K562 (cell line): Measurements from ENCODE around the gene KPTN. TPM values are rescaled to one million over a fixed set of nuclear protein-coding genes. Genes with fewer than 3 reads are reported as not detected.

Experiments
- ATAC-seq: fragments of 200-7000 bp; cut with Tn5 transposase; 3 replicates; pipeline ENCODE4 v1.9.1; 2020; ENCODE audit warnings: moderate library complexity
- BruUV-seq: library from RNA; stranded (reverse); fragments of 400-500 nt; replicated peaks from 2 replicates; lab custom pipeline; 2021; lab: Mats Ljungman, UMichigan
- CTCF ChIA-PET: fragments of 300-600 bp; formaldehyde crosslinking; extraction: SDS; loops from one replicate; lab custom pipeline; 2021; ENCODE audit warnings: low intra/inter-chr PET ratio; lab: Yijun Ruan, JAX
- POLR2A ChIA-PET: fragments of 300-600, 350-650 bp; sonication (Branson Sonifier 250); formaldehyde crosslinking; extraction: SDS; loops from one replicate; lab custom pipeline; 2021; ENCODE audit warnings: antibody characterized with exemption, inconsistent platforms; lab: Yijun Ruan, JAX
- DNase-seq, 4 experiments: peaks; one replicate each; pipeline versions ENCODE4 v3.0.0 to v3.0.0-alpha.2; 2011 to 2018; ENCODE audit warnings: low spot score in 3 of 4, mixed read lengths in 3 of 4; ENCODE audit errors: extremely low read depth in 1 of 4
- FAIRE-seq: peaks from 2 replicates; lab custom pipeline; 2011; peaks lifted over from hg19 to GRCh38; lab: Jason Lieb, UNC
- H2AFZ ChIP-seq: 2 replicates; pipeline ENCODE4 v1.6.0; 2011; ENCODE audit warnings: low read depth, low read length, control low read depth, inconsistent platforms
- H3K27ac ChIP-seq: fragments of 200-600 bp; 3 replicates; pipeline ENCODE4 v1.8.0; 2011; ENCODE audit warnings: low read depth, mild to moderate bottlenecking, control low read depth, inconsistent platforms, low read length, moderate library complexity, mixed read lengths; ENCODE audit errors: extremely low read depth
- H3K27me3 ChIP-seq, 2 experiments: fragments of 300-600 bp in 1 of 2; 2 replicates in 1 of 2; 3 replicates in 1 of 2; pipeline versions ENCODE4 v1.6.0 to v1.8.0; 2011; ENCODE audit warnings: inconsistent platforms in 2 of 2, low read length in 2 of 2, mild to moderate bottlenecking in 1 of 2, mixed read lengths in 1 of 2, moderate library complexity in 1 of 2; ENCODE audit not compliant: control insufficient read depth in 2 of 2, insufficient read depth in 2 of 2
- H3K36me3 ChIP-seq: fragments of 300-600 bp; 3 replicates; pipeline ENCODE4 v1.8.0; 2011; ENCODE audit warnings: mild to moderate bottlenecking, low read length, inconsistent platforms; ENCODE audit not compliant: control insufficient read depth, insufficient read depth
- H3K4me1 ChIP-seq, 2 experiments: fragments of 200-600 bp in 1 of 2; replicated peaks in 1 of 2; 2 replicates in 1 of 2; 3 replicates in 1 of 2; pipeline versions ENCODE4 v1.5.1 to v1.8.0; 2011; ENCODE audit warnings: inconsistent platforms in 2 of 2, low read length in 2 of 2, mild to moderate bottlenecking in 1 of 2, mixed read lengths in 1 of 2, moderate library complexity in 1 of 2; ENCODE audit not compliant: control insufficient read depth in 2 of 2, insufficient read depth in 2 of 2
- H3K4me2 ChIP-seq: 2 replicates; pipeline ENCODE4 v1.6.1; 2011; ENCODE audit warnings: low read length, control low read depth, inconsistent platforms, mixed read lengths; ENCODE audit not compliant: insufficient read depth
- H3K4me3 ChIP-seq: fragments of 200-600 bp; sonication (generic), shearing (Covaris generic); 2 replicates; pipeline ENCODE4 v1.5.1; 2016; ENCODE audit warnings: control low read depth, inconsistent platforms
- H3K79me2 ChIP-seq: fragments of 200-600 bp; 3 replicates; pipeline ENCODE4 v1.8.0; 2011; ENCODE audit warnings: low read length, inconsistent platforms; ENCODE audit not compliant: control insufficient read depth, insufficient read depth
- H3K9ac ChIP-seq, 2 experiments: 2 replicates each; pipeline versions ENCODE4 v1.6.0 to v1.6.1; 2011; ENCODE audit warnings: low read depth in 2 of 2, low read length in 2 of 2, control low read depth in 1 of 2, inconsistent platforms in 1 of 2, mild to moderate bottlenecking in 1 of 2, mixed read lengths in 1 of 2; ENCODE audit not compliant: insufficient read depth in 1 of 2
- H3K9me1 ChIP-seq: one replicate; pipeline ENCODE4 v1.6.0; 2011; ENCODE audit warnings: inconsistent platforms, mild to moderate bottlenecking, low read length, moderate library complexity; ENCODE audit not compliant: control insufficient read depth, insufficient read depth
- H3K9me3 ChIP-seq: replicated peaks from 2 replicates; pipeline ENCODE4 v1.5.1; 2011; ENCODE audit warnings: low read depth, low read length, inconsistent platforms; ENCODE audit not compliant: control insufficient read depth, insufficient read depth
- H4K20me1 ChIP-seq: replicated peaks from 2 replicates; pipeline ENCODE4 v1.6.1; 2011; ENCODE audit warnings: low read length, inconsistent platforms, mixed read lengths; ENCODE audit not compliant: control insufficient read depth, insufficient read depth
- ATF7 ChIP-seq: fragments of 450-650 bp; IDR thresholded peaks from 2 replicates; pipeline ENCODE4 v1.7.1; 2014; ENCODE audit warnings: mild to moderate bottlenecking, moderate library complexity
- CBFA2T3 ChIP-seq: fragments of 450-650 bp; IDR thresholded peaks from 2 replicates; pipeline ENCODE4 v1.6.1; 2017
- EGR1 ChIP-seq: fragments of 450-650 bp; conservative IDR thresholded peaks from 2 replicates; pipeline ENCODE4 v1.6.1; 2017; ENCODE audit warnings: mild to moderate bottlenecking
- ELF4 ChIP-seq: fragments of 450-650 bp; formaldehyde crosslinking; IDR thresholded peaks from 2 replicates; pipeline ENCODE4 v1.4.0; 2022; ENCODE audit warnings: missing genetic modification characterization
- HDAC6 ChIP-seq: IDR thresholded peaks from 2 replicates; pipeline ENCODE4 v1.6.1; 2012; ENCODE audit warnings: low read depth, mild to moderate bottlenecking, control low read depth, inconsistent platforms, low read length, moderate library complexity
- HMG20B ChIP-seq: fragments of 250-450 bp; sonication (Bioruptor Pico); IDR thresholded peaks from 2 replicates; pipeline ENCODE4 v1.5.0; 2021; ENCODE audit warnings: mild to moderate bottlenecking
- KDM2B ChIP-seq: fragments of 250-450 bp; sonication (Bioruptor Pico); IDR thresholded peaks from 2 replicates; pipeline ENCODE4 v1.8.0; 2021; ENCODE audit warnings: mild to moderate bottlenecking, moderate library complexity
- POLR2AphosphoS5 ChIP-seq: IDR thresholded peaks from 2 replicates; pipeline ENCODE4 v1.6.1; 2011; ENCODE audit warnings: mild to moderate bottlenecking, low read depth, low read length, moderate library complexity; ENCODE audit not compliant: control insufficient read depth, insufficient read depth
- SRSF1 ChIP-seq: fragments of 200-400 bp; formaldehyde crosslinking; IDR thresholded peaks from 2 replicates; pipeline ENCODE4 v1.6.1; 2017; ENCODE audit warnings: mild to moderate bottlenecking, low read depth, low read length, moderate library complexity
- STAT6 ChIP-seq: sonication (generic); formaldehyde crosslinking; IDR thresholded peaks from 2 replicates; pipeline ENCODE4 v1.8.1; 2023; ENCODE audit warnings: mild to moderate bottlenecking, missing genetic modification reagents
- SUPT5H ChIP-seq: fragments of 450-650 bp; IDR thresholded peaks from 2 replicates; pipeline ENCODE4 v1.6.1; 2016
- ZNF253 ChIP-seq: fragments of 250-450 bp; sonication (Bioruptor Pico); conservative IDR thresholded peaks from 2 replicates; pipeline ENCODE4 v1.6.1; 2021; ENCODE audit warnings: mild to moderate bottlenecking
- ZNF316 ChIP-seq: fragments of 450-650 bp; IDR thresholded peaks from 2 replicates; pipeline ENCODE4 v1.6.1; 2016
- ZNF639 ChIP-seq, 2 experiments: fragments of 200-800 bp in 1 of 2; sonication (Bioruptor generic) in 1 of 2; sonication (generic) in 1 of 2; formaldehyde crosslinking in 1 of 2; IDR thresholded peaks in 1 of 2; conservative IDR thresholded peaks in 1 of 2; 2 replicates each; pipeline versions ENCODE4 v1.5.0 to v1.6.1; 2016 to 2020; ENCODE audit warnings: missing compliant biosample characterization in 1 of 2, missing genetic modification characterization in 1 of 2, missing genetic modification reagents in 1 of 2
- ZNF76 ChIP-seq: fragments of 250-450 bp; sonication (Bioruptor Pico); IDR thresholded peaks from 2 replicates; pipeline ENCODE4 v1.4.0; 2020; ENCODE audit warnings: mild to moderate bottlenecking, moderate library complexity, borderline replicate concordance
- ZNF785 ChIP-seq: fragments of 250-450 bp; sonication (Bioruptor Pico); IDR thresholded peaks from 2 replicates; pipeline ENCODE4 v1.4.0; 2020; ENCODE audit warnings: mild to moderate bottlenecking
- WGBS: fragments of 100-300 bp; shearing (Covaris generic); methylation state at CpG from one replicate; pipeline ENCODE4 v1.1.6; 2016; ENCODE audit warnings: low coverage, mixed read lengths; ENCODE audit not compliant: insufficient coverage; ENCODE audit errors: missing lambda C conversion rate; 5-methylcytosine and 5-hydroxymethylcytosine counted together
- in situ Hi-C: fragments of 300-500 bp; cut with MboI; formaldehyde crosslinking; loops from 4 replicates; pipeline ENCODE4 v1.15.0; 2018; ENCODE audit warnings: inconsistent platforms, mixed read lengths
- intact Hi-C: fragments of 100-400 bp; cut with micrococcal nuclease; formaldehyde crosslinking; loops from 2 replicates; pipeline ENCODE4 v1.14.2; 2022
- polyA plus RNA-seq, 8 experiments: library from polyadenylated mRNA; depleted of rRNA in 4 of 8; stranded (reverse) in 5 of 8; unstranded in 3 of 8; fragments of >200 nt; fragmentation: Nextera tagmentation in 2 of 8; fragmentation: Illumina TruSeq in 1 of 8; extraction: Ambion mirVana in 2 of 8; extraction: Trizol in 1 of 8; gene quantifications; 2 replicates each; pipeline versions ENCODE4 v1.2.1 to v1.2.3, GENCODE V29; 2011 to 2014; ENCODE audit warnings: inconsistent platforms in 1 of 8, missing spikeins in 1 of 8
- total RNA-seq, 7 experiments: library from RNA; depleted of rRNA in 6 of 7; stranded (reverse); fragments of >200 nt in 6 of 7; fragmentation: Illumina TruSeq in 2 of 7; extraction: Trizol in 2 of 7; gene quantifications; 2 replicates each; pipeline versions ENCODE4 v1.2.1 to v1.2.3, GENCODE V29; 2011 to 2021; ENCODE audit warnings: low replicate concordance in 1 of 7
- TF ChIP-seq, protein P1 (sequence below): fragments of 450-650 bp; IDR thresholded peaks from 2 replicates; pipeline ENCODE4 v1.6.1; 2018; ENCODE audit not compliant: partially characterized antibody

KPTN gene
- total and polyA plus RNA-seq, 9 of the 15 experiments (the other 6 are each of a cell fraction or from before 2014, with no cell fraction given) = 0.56 to 18.2 (median 8.5) TPM

DNA sequence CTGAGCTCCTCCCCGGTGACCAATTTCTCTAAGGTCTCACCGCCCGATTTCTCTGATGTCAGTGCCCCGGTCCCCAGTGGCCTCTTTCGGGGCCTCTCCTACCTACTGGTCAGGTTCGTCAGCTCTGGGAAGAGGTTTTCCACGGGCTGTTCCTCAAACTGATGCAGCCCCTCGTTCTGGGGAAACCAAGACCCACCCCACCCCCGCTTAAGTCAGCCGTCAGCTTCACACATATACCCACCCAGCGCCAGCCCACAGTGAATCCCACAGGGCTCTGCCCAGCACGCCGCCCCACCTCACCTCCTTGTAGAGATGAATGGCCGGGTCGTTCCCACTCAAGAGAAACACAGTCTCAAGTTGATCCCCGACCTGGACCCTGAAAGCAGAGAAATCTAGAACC lies 3.4 kb downstream of the KPTN start:
- no peak for ATAC-seq
- H3K4me2 ChIP-seq = peak overlapping the region; percentile 51; the same call in 1 of the 2 replicates
- H3K9ac ChIP-seq = peak overlapping the region; percentile 26 to 89; a peak in 3 of 4 replicates
- peaks cover 7 to 32% of the 10 kb centered on the region in 2 experiments; a peak in 3 of 5 replicates for H3K4me1 ChIP-seq
- H3K4me3 ChIP-seq = no peak overlapping the region
- ChIA-PET POLR2A (interaction anchor here (0.6 to 1.5 kb wide), 3 partner anchors 8 to 236 kb away, joined by 3 to 4 read pairs (median 3); no protein-coding TSS in a partner anchor), CTCF (no interaction called here)
- DNase-seq = no peak
- peaks cover 6% of the 10 kb centered on the region; the same call in 2 of the 3 replicates for H3K36me3 ChIP-seq
- H3K9me1 ChIP-seq = no peaks in the 10 kb centered on the region
- peaks cover 12% of the 10 kb centered on the region for H3K79me2 ChIP-seq
- H3K9me3 ChIP-seq = no peaks in the 10 kb centered on the region
- intact Hi-C loops (loop anchor here (5.0 kb wide), 2 partner anchors 37 to 43 kb away; partner anchors contain the start of gene NAPA), in situ Hi-C loops (no loop called here)
- H2AFZ ChIP-seq = peak overlapping the region; percentile 87
- no TSS peak for BruUV-seq
- H3K27me3 ChIP-seq = no peaks in the 10 kb centered on the region
- FAIRE-seq = no peak
- WGBS = 75% methylated on average over 15 of the region's 16 CpGs
- no peaks in the 10 kb centered on the region for H4K20me1 ChIP-seq
- no peak overlapping the region for H3K27ac ChIP-seq
- TF ChIP-seq SUPT5H = no peak
- TF ChIP-seq CBFA2T3 = no peak
- TF ChIP-seq KDM2B = no peak
- TF ChIP-seq ZNF76 (CRISPR knock-in tag) = no peak
- TF ChIP-seq SRSF1 = no peak
- no peak for TF ChIP-seq HDAC6
- TF ChIP-seq, protein P1, sequence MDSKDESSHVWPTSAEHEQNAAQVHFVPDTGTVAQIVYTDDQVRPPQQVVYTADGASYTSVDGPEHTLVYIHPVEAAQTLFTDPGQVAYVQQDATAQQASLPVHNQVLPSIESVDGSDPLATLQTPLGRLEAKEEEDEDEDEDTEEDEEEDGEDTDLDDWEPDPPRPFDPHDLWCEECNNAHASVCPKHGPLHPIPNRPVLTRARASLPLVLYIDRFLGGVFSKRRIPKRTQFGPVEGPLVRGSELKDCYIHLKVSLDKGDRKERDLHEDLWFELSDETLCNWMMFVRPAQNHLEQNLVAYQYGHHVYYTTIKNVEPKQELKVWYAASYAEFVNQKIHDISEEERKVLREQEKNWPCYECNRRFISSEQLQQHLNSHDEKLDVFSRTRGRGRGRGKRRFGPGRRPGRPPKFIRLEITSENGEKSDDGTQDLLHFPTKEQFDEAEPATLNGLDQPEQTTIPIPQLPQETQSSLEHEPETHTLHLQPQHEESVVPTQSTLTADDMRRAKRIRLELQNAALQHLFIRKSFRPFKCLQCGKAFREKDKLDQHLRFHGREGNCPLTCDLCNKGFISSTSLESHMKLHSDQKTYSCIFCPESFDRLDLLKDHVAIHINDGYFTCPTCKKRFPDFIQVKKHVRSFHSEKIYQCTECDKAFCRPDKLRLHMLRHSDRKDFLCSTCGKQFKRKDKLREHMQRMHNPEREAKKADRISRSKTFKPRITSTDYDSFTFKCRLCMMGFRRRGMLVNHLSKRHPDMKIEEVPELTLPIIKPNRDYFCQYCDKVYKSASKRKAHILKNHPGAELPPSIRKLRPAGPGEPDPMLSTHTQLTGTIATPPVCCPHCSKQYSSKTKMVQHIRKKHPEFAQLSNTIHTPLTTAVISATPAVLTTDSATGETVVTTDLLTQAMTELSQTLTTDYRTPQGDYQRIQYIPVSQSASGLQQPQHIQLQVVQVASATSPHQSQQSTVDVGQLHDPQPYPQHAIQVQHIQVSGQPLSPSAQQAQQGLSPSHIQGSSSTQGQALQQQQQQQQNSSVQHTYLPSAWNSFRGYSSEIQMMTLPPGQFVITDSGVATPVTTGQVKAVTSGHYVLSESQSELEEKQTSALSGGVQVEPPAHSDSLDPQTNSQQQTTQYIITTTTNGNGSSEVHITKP = no peak
- no peak for TF ChIP-seq EGR1
- TF ChIP-seq ZNF639 (CRISPR knock-in tag; conservative IDR thresholded peaks at IDR 0.05 in 1 of 2, IDR thresholded peaks at IDR 0.05 in 1 of 2) = no peak
- no peak for TF ChIP-seq ATF7
- no peak for TF ChIP-seq ZNF785 (CRISPR knock-in tag)
- no peak for TF ChIP-seq HMG20B
- no peak for TF ChIP-seq ZNF253 (CRISPR knock-in tag)
- TF ChIP-seq ZNF316 = no peak
- no peak for TF ChIP-seq STAT6 (CRISPR knock-in tag)
- TF ChIP-seq ELF4 = no peak
- no peak for TF ChIP-seq POLR2AphosphoS5
